HEK293T (cell line): ENCODE results near the gene CDK5RAP3.

Experiments used
- ARNT ChIP-seq: fragments of 450-650 bp; IDR thresholded peaks from 2 replicates; pipeline ENCODE4 v1.6.1; 2017; ENCODE audit warnings: mild to moderate bottlenecking
- BHLHE40 ChIP-seq: fragments of 450-650 bp; IDR thresholded peaks from 2 replicates; pipeline ENCODE4 v1.6.1; 2016; ENCODE audit warnings: mild to moderate bottlenecking, moderate library complexity, borderline replicate concordance
- CTBP1 ChIP-seq: fragments of 450-650 bp; IDR thresholded peaks from 2 replicates; pipeline ENCODE4 v1.6.1; 2016; ENCODE audit warnings: borderline replicate concordance
- FOXA1 ChIP-seq: fragments of 450-650 bp; IDR thresholded peaks from 2 replicates; pipeline ENCODE4 v1.6.1; 2016; ENCODE audit warnings: mild to moderate bottlenecking
- L3MBTL2 ChIP-seq: fragments of 450-650 bp; conservative IDR thresholded peaks from 2 replicates; pipeline ENCODE4 v1.6.1; 2016; ENCODE audit warnings: mild to moderate bottlenecking
- NFRKB ChIP-seq: fragments of 450-650 bp; IDR thresholded peaks from 2 replicates; pipeline ENCODE4 v1.6.1; 2016; ENCODE audit warnings: mild to moderate bottlenecking, moderate library complexity

GRCh38 chr17:48025040-48025903, 54.4 kb downstream of the CDK5RAP3 start:
- TF ChIP-seq FOXA1 (no peak), BHLHE40 (no peak), NFRKB (no peak), L3MBTL2 (peak; percentile 78), ARNT (no peak), CTBP1 (no peak)
